Small intestine (tissue), 7 donors: ENCODE results near the gene PODXL2. TPM values are rescaled to one million over a fixed set of nuclear protein-coding genes. Genes with fewer than 3 reads are reported as not detected.

Experiments
- DNase-seq, 2 donors: peaks; one replicate each; pipeline versions ENCODE4 v3.0.0 to v3.0.0-alpha.2; 2013
- FAIRE-seq: peaks from 2 replicates; lab custom pipeline; 2012; peaks lifted over from hg19 to GRCh38; lab: Jason Lieb, UNC
- H3K27ac ChIP-seq, 3 donors: one replicate each; pipeline ENCODE4 v1.5.1; 2013; ENCODE audit warnings: low read length in 2 of 3, mild to moderate bottlenecking in 2 of 3, control low read depth in 1 of 3, inconsistent platforms in 1 of 3, low read depth in 1 of 3, moderate library complexity in 1 of 3
- H3K27me3 ChIP-seq, 3 donors: one replicate each; pipeline ENCODE4 v1.6.1; 2013; ENCODE audit warnings: low read length in 3 of 3, inconsistent platforms in 1 of 3; ENCODE audit not compliant: control insufficient read depth in 3 of 3, insufficient read depth in 3 of 3
- H3K36me3 ChIP-seq, 3 donors: one replicate each; pipeline ENCODE4 v1.6.1; 2013; ENCODE audit warnings: low read length in 3 of 3, inconsistent platforms in 1 of 3, low read depth in 1 of 3, mild to moderate bottlenecking in 1 of 3, moderate library complexity in 1 of 3; ENCODE audit not compliant: control insufficient read depth in 3 of 3, insufficient read depth in 2 of 3
- H3K4me1 ChIP-seq, 3 donors: one replicate each; pipeline ENCODE4 v1.6.1; 2013; ENCODE audit warnings: low read length in 2 of 3, inconsistent platforms in 1 of 3, low read depth in 1 of 3, mild to moderate bottlenecking in 1 of 3, moderate library complexity in 1 of 3; ENCODE audit not compliant: control insufficient read depth in 3 of 3, insufficient read depth in 2 of 3
- H3K4me3 ChIP-seq, 3 donors: one replicate each; pipeline ENCODE4 v1.5.1; 2013; ENCODE audit warnings: low read length in 3 of 3, control low read depth in 1 of 3, inconsistent platforms in 1 of 3, low read depth in 1 of 3, mild to moderate bottlenecking in 1 of 3, moderate library complexity in 1 of 3
- H3K9me3 ChIP-seq, 2 donors: one replicate each; pipeline ENCODE4 v1.6.1; 2013; ENCODE audit warnings: low read depth in 1 of 2, low read length in 1 of 2; ENCODE audit not compliant: control insufficient read depth in 2 of 2, insufficient read depth in 1 of 2
- WGBS, 3 donors: extraction: QIAGEN DNeasy Blood & Tissue Kit; methylation state at CpG; one replicate each; pipeline ENCODE4 v1.1.7; 2013; 5-methylcytosine and 5-hydroxymethylcytosine counted together
- polyA plus RNA-seq, 4 donors: library from polyadenylated mRNA; stranded (reverse) in 3 of 4; unstranded in 1 of 4; fragments of 200-250 nt in 3 of 4; fragments of 120-200 nt in 1 of 4; gene quantifications; one replicate each; pipeline versions ENCODE4 v1.2.1 to v1.2.3, GENCODE V29; 2013
- donor health status: healthy with polysubstance abuse.
- donor health status: control.
- donor health status: control.
- donor health status: Bipolar disorder and iron deficiency.
- donor health status: healthy.

Gene PODXL2
- polyA plus RNA-seq, 4 donors, result 1.6 to 17.0 (median 4.2) TPM

DNA sequence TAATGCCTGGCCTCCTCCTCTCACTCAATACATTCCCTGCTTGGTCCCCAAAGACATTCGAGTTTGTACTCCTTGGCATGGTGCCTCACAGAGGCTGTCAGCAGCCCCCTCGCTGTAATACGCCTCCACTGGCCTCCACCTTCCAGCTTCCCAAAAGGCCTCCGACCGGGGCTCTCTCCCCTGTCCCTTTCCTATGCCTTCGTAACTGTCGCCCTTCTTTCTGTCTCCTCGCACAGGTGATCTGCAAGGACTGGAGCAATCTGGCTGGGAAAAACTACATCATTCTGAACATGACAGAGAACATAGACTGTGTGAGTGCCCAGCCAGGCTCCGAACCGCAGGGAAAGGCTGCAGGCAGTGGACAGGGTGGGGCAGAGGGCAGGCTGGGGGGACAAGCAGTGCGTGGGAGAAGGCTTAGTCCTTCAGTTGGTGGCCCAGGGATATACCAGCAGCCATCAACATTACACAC, 33.0 kb downstream of the PODXL2 start:
- Histone ChIP-seq H3K36me3 (peaks cover 0 to 9% (median 0%) of the 10 kb centered on the region in 3 donors), H3K4me1 (no peaks in the 10 kb centered on the region), H3K4me3 (no peak overlapping the region), H3K27ac (no peak overlapping the region), H3K9me3 (no peaks in the 10 kb centered on the region), H3K27me3 (no peaks in the 10 kb centered on the region)
- 87 to 95% (median 92%) methylated on average over 11 of the region's 11 CpGs for WGBS, 3 donors
- FAIRE-seq (no peak), DNase-seq (no peak)

DNA sequence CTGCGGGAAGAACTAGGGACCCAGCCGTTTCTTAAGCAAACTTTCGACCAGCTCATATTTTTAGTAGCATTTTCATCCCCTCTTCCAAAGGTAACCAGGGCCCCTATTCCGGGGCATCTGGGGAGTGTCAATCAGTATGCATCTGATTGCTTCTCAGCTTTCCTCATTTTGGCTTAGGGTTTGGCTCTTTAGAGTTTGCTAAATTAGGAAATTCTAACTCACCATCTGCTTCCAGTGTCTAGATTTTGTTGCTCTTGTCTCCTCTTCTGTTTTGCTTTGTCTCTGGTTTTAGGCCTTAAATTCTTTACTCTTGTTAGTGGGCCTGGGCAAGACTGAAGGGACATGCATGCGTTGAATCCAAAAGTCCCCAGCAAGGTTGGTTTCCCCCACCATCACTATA, 34.2 kb downstream of the PODXL2 start:
- no peak overlapping the region for H3K4me3 ChIP-seq
- H3K4me1 ChIP-seq, result no peaks in the 10 kb centered on the region
- 89 to 91% (median 90%) methylated on average over 5 of the region's 5 CpGs for WGBS, 3 donors
- FAIRE-seq, result no peak
- H3K27me3 ChIP-seq, result no peaks in the 10 kb centered on the region
- H3K27ac ChIP-seq, result no peak overlapping the region
- DNase-seq, result no peak
- H3K9me3 ChIP-seq, result no peaks in the 10 kb centered on the region
- peaks cover 0 to 9% (median 0%) of the 10 kb centered on the region in 3 donors for H3K36me3 ChIP-seq

DNA sequence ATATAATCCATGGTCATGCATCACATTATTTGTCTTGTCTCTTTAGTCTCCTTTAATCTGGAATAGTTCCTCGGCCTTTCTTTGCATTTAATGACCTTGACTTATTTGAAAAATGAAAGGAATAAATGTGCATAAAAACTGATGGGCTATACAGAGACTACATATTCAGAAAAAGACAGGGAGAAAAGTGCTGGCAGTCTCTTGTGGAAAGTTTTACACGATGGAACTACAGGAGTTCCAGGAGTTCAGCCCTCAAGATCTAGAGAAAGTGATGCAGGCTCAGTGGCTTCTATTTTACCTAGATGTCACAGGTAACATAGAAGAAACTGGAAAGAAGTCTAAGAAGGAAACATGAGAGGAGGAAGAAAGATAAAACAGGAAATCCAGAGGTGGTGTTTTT, 36.2 kb downstream of the PODXL2 start:
- Histone ChIP-seq H3K27ac (no peak overlapping the region), H3K9me3 (no peaks in the 10 kb centered on the region), H3K27me3 (no peaks in the 10 kb centered on the region), H3K36me3 (peaks cover 0 to 9% (median 0%) of the 10 kb centered on the region in 3 donors), H3K4me3 (no peak overlapping the region), H3K4me1 (no peaks in the 10 kb centered on the region)
- FAIRE-seq (no peak), DNase-seq (no peak)
- WGBS, 3 donors, result 78 to 87% (median 85%) methylated on average over 2 of the region's 2 CpGs

DNA sequence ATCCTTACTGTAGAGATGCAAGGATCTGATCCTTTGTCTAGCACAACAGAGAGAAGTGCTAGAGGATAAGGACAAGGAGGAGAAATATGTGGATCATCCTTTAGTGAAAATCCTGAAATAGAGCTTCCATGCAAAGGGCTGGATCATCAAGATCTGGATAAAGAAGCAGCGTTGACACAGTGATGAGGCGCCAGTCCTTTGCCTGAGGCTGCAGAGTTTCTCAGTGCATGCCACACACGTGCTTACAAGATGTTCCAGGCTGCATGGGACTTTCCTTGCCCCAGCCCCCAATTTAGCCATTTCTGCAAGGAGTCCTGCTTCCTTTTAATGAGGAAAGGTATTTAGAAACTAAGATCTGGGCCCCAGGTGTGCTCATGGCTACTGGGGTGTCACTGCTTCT, 36.6 kb downstream of the PODXL2 start:
- no peaks in the 10 kb centered on the region for H3K9me3 ChIP-seq
- H3K27ac ChIP-seq, result no peak overlapping the region
- no peaks in the 10 kb centered on the region for H3K27me3 ChIP-seq
- 92 to 95% (median 94%) methylated on average over 3 of the region's 3 CpGs for WGBS, 3 donors
- peaks cover 0 to 5% (median 0%) of the 10 kb centered on the region in 3 donors for H3K36me3 ChIP-seq
- DNase-seq, result no peak
- no peak overlapping the region for H3K4me3 ChIP-seq
- no peaks in the 10 kb centered on the region for H3K4me1 ChIP-seq
- FAIRE-seq, result no peak

DNA sequence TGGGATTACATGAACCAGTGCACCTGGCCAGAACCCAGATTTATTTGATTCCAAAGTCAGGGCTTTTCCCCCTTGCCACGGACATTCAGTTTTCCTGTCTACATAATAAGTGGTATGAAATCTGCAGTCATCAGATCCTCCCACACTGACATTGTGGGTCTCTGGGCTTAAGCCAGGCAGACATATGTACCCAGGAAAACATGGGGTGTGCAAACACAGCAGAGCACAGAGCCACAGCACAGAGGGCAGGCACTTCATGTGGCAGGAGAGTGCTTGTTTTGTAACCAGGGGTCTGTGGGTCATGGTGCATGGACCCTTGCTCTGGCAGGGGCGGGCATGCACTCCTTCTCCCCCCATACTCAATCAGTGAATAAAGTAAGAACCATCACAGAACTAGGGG, 37.7 kb downstream of the PODXL2 start:
- FAIRE-seq (no peak), DNase-seq (no peak)
- H3K9me3 ChIP-seq, result no peaks in the 10 kb centered on the region
- no peak overlapping the region for H3K4me3 ChIP-seq
- no peaks in the 10 kb centered on the region for H3K36me3 ChIP-seq
- no peak overlapping the region for H3K27ac ChIP-seq
- no peaks in the 10 kb centered on the region for H3K4me1 ChIP-seq
- 89 to 98% (median 94%) methylated on average over 2 of the region's 2 CpGs for WGBS, 3 donors
- H3K27me3 ChIP-seq, result no peaks in the 10 kb centered on the region

GRCh38 chr3:127667119-127667681, 38.2 kb downstream of the PODXL2 start:
- DNase-seq, result no peak
- Histone ChIP-seq H3K9me3 (no peaks in the 10 kb centered on the region), H3K27me3 (no peaks in the 10 kb centered on the region), H3K27ac (no peak overlapping the region), H3K4me3 (no peak overlapping the region), H3K4me1 (no peaks in the 10 kb centered on the region), H3K36me3 (no peaks in the 10 kb centered on the region)
- 89 to 91% (median 90%) methylated on average over 6 of the region's 6 CpGs for WGBS, 3 donors
- FAIRE-seq, result no peak

DNA sequence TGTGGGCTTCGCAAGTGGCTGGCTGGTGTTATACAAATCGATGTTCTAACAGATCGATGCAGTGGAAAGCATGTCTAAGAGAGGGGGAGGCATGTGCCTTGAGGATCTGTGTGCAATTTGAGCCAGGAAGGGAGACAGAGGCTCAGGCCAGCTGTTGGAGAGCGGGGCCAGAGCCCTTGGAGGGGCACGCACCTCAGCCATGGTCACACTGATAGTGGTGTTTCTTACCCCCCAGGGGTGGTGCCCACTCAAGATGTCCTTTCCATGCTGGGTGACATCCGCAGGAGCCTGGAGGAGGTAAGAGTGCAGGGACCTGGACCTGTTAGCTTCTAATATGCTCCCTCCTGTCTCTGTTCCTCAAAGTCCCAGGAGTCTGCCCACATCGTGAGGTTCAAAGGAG, 39.9 kb downstream of the PODXL2 start:
- WGBS, 3 donors, result 93 to 97% (median 96%) methylated on average over 7 of the region's 7 CpGs
- Histone ChIP-seq H3K4me3 (no peak overlapping the region), H3K9me3 (no peaks in the 10 kb centered on the region), H3K36me3 (no peaks in the 10 kb centered on the region), H3K4me1 (peaks cover 0 to 6% (median 0%) of the 10 kb centered on the region in 3 donors), H3K27me3 (no peaks in the 10 kb centered on the region), H3K27ac (no peak overlapping the region)
- no peak for FAIRE-seq
- DNase-seq, result no peak

GRCh38 chr3:127669541-127670228, 40.7 kb downstream of the PODXL2 start:
- Histone ChIP-seq H3K27ac (no peak overlapping the region), H3K4me3 (no peak overlapping the region), H3K9me3 (no peaks in the 10 kb centered on the region), H3K4me1 (peaks cover 0 to 6% (median 0%) of the 10 kb centered on the region in 3 donors), H3K27me3 (no peaks in the 10 kb centered on the region), H3K36me3 (peaks cover 0 to 3% (median 0%) of the 10 kb centered on the region in 3 donors)
- WGBS, 3 donors, result 93 to 95% (median 94%) methylated on average over 12 to 14 of the region's 14 CpGs
- FAIRE-seq (no peak), DNase-seq (no peak)
